CD4-positive, alpha-beta T cell treated with Interleukin-10 for 1 hour (primary cell): ENCODE results near the gene ASB13.

Experiments
- DNase-seq: peaks from one replicate; pipeline ENCODE4 v3.0.0-alpha.2; 2020

Gene ASB13

GRCh38 chr10:5645944-5646617 lies 20.3 kb downstream of the ASB13 start:
- DNase-seq = no peak

- DNase-seq = no peak
Observed at GRCh38 chr10:5645375-5645774, 21.0 kb downstream of the ASB13 start.

GRCh38 chr10:5644930-5645329 lies 21.5 kb downstream of the ASB13 start:
- no peak for DNase-seq

- DNase-seq = no peak
Observed at GRCh38 chr10:5643346-5644067, 22.9 kb downstream of the ASB13 start.

- no peak for DNase-seq
Observed at GRCh38 chr10:5641501-5641900, 24.9 kb downstream of the ASB13 start.

GRCh38 chr10:5640501-5640900 lies 25.9 kb downstream of the ASB13 start:
- no peak for DNase-seq

GRCh38 chr10:5640036-5640435 lies 26.4 kb downstream of the ASB13 start:
- DNase-seq = no peak

GRCh38 chr10:5639066-5639465 lies 27.3 kb downstream of the ASB13 start:
- no peak for DNase-seq

GRCh38 chr10:5638494-5638893 lies 27.9 kb downstream of the ASB13 start:
- DNase-seq = no peak

GRCh38 chr10:5634918-5635317 lies 31.5 kb downstream of the ASB13 start:
- DNase-seq = no peak

- no peak for DNase-seq
Observed at GRCh38 chr10:5633166-5633749, 33.1 kb downstream of the ASB13 start.

GRCh38 chr10:5632446-5632845 lies 33.9 kb downstream of the ASB13 start:
- no peak for DNase-seq

GRCh38 chr10:5631936-5632335 lies 34.5 kb downstream of the ASB13 start:
- DNase-seq = no peak

GRCh38 chr10:5630112-5630436 lies 36.3 kb downstream of the ASB13 start:
- DNase-seq = no peak

- peak; percentile 86 for DNase-seq
Observed at GRCh38 chr10:5629303-5630111, 36.9 kb downstream of the ASB13 start.

GRCh38 chr10:5628451-5629302 lies 37.7 kb downstream of the ASB13 start:
- DNase-seq = no peak

GRCh38 chr10:5627486-5628044 lies 38.8 kb downstream of the ASB13 start:
- no peak for DNase-seq

- DNase-seq = no peak
Observed at GRCh38 chr10:5625992-5626777, 40.2 kb downstream of the ASB13 start.

- no peak for DNase-seq
Observed at GRCh38 chr10:5624701-5625100, 41.7 kb downstream of the ASB13 start.

GRCh38 chr10:5623081-5623748 lies 43.2 kb downstream of the ASB13 start:
- peak; percentile 79 for DNase-seq
